Ammon's horn (tissue), 1 donor: ENCODE results near the gene KAZN.

ENCODE experiments used
- DNase-seq: peaks from one replicate; pipeline ENCODE4 v3.0.0-alpha.2; 2016; ENCODE audit warnings: low spot score

The KAZN gene

DNA sequence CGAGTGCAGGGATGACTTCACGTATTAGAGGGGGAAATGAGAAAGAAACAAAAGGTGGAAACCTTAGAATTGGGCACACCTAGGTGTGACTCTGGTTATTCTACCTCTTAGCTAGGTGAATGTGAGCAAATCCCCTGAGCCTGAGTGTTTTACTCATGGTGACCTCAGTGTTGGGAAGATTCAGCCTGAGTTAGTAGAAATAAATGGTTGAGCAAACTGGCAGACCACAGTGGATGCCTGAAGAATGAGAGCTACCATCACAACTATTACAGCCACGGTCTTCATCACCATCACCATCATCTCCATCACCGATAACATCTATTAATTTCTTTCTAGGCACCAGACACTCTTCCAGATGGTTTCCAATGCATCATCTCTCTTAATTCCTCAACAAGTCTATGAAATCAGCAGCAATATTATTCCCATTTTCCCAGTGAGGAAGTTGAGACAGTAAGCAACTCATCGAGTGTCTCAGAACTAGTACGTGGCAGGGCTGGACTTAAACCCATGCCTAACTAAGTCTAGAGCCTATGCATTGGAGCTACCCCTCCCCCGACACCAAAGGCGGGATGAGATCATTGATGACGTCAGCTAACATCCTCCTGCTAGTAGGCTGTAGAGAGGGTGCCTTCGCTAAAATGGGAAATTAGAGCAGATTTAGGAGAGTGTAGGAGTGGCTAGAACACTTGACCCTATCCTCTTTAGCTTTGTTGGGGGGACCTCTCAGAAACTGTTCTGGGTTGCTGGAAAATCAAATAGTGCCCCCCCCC is 7.9 kb upstream of the KAZN start:
- DNase-seq = no peak

- no peak for DNase-seq
Observed at GRCh38 chr1:14591600-14591999, 6.9 kb upstream of the KAZN start.

DNA sequence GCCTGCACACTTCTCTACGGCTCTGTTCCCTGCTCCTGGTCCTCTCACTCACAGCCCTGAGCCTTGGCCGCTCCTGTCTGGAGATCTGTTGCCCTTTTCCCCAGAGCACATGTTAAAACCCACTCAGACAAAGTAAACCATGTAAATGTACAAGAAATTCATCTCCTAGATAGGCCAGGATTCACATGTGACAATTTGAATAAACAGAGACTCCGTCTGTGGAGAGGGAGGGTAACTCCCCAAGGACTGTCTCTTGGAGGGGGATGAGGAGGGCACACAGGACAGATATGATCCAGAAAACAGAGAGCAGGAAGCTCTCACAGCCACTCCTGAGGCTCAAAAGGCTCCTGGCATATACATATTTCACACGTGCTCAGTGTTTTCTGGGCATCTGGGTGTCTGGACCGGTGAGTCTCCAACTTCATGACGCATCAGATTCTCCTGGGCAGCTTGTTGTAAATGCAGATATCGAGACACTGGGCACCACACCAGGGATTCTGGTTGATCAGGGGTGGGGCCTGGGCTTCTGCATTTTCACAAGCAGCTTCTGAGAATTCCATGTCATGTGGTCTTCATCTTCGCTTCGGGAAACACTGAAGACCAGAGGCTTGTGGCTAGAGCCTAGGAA is 6.4 kb upstream of the KAZN start:
- no peak for DNase-seq

DNA sequence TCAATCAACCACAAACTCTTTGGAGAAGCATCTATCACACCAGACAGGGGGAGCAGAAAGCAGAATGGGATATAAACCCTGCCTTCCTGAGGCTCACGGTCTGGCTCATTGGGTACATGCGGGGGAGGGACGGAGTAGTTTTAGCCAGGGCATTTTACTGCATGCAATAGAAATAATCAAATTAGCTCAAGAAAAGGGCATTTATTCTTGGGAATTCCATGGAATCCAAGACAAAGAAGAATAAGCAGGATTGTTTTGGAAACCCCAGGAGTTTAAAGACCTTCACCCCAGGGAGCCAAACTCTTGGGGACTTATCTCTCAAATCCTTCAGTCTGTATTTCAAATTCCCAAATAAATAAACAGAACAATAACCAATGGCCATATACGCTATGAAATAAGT is 5.2 kb upstream of the KAZN start:
- DNase-seq = no peak

GRCh38 chr1:14594045-14594444 is 4.4 kb upstream of the KAZN start:
- DNase-seq = no peak

DNA sequence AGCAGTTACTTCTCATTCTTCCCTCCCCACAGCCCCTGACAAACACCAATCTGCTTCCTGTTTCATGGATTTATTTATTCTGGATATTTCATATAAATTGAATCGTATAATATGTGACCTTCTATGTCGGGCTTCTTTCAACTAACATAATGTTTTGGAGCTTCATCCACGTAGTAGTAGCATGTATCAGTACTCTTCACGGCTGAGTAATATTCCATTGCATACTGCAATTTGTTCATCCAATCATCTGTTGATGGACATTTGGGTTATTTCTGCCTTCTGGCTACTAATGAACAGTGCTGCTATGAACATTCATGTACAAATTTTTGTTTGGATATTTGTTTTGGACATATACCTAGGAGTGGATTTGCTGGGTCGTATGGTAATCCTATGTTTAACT is 1.9 kb upstream of the KAZN start:
- DNase-seq = no peak

GRCh38 chr1:14597343-14598006 is 1.0 kb upstream of the KAZN start:
- no peak for DNase-seq

DNA sequence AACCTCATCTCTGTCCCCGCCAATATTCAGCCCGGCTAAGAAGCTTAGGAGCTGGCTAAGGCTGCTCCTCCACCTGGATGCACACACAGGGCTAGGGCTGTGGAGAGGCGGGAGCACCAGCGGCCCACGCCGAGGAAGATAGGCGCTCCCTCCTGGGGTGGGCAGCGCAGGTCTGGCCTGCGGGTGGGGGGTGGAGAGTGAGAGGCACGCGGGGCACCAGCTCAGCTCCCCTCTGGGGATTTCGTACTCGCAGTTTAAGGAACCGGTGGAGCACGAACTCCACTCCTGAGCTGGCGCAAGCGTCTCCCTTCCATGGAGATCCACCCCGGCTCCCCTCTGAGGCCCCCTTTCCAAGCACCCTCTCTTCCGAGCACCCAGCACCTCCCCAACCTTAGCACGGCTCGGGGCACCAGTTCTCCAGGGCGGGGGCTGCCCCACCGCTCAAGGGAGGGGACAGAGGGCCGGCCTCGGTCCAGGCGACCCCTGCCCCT is 433 bp upstream of the KAZN start:
- no peak for DNase-seq

GRCh38 chr1:14599183-14599791 is 802 bp downstream of the KAZN start:
- peak; percentile 25 for DNase-seq

DNA sequence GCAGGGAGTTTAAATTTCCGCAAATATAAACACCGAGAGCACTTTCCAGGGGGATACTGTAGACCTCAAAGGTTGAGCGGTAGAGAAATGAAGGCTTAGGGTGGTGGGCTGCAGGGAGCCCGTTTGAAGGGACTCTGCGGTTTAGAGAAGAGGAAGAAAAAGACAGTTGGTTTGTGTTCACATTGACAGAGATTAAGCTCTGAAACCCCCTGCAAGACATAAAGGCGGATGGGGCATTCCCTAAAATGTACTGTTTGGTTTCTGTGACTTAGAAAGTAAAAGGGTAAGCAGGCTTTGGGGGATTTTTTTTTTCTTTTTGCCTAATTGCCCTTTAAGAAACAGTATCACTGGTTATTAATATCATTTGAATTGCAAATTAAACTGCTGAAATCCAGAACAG is 1.3 kb downstream of the KAZN start:
- no peak for DNase-seq

DNA sequence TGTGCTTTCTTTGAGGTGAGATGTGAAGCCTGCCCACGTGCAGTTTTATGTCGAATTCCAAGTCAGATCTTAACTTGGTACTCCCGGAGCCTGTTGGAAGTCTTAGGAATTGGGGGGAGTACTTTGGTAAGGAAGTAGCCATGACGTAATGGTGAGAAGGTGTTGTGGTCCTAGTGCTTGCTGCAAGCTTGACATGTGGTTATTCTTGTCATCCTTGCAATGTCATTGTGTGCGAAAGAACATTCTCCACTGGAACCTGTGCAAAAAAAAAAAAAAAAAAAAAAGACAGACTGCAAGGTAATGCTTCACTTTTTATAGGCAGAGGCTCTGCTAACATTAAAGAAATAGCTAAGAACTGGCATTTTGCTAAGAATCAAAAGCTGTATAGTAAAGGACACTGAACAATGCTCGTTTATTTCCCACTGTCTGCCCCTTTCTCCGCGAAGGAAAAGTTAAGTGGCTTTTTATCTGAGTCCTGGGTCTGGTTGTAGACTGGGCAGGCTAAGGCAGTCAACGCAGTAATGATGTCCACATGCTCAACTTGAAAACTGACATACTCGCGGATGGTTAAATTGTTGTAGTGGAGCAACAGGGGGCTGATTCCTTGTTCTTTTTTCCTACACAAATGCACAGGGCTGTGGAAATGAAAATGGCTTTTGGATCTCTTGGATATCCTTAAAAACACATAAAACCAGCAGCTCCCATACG is 2.1 kb downstream of the KAZN start:
- DNase-seq = no peak

- DNase-seq = peak; percentile 69
Observed at GRCh38 chr1:14602136-14602535, 3.7 kb downstream of the KAZN start.

- no peak for DNase-seq
Observed at GRCh38 chr1:14603645-14604044, 5.2 kb downstream of the KAZN start.

DNA sequence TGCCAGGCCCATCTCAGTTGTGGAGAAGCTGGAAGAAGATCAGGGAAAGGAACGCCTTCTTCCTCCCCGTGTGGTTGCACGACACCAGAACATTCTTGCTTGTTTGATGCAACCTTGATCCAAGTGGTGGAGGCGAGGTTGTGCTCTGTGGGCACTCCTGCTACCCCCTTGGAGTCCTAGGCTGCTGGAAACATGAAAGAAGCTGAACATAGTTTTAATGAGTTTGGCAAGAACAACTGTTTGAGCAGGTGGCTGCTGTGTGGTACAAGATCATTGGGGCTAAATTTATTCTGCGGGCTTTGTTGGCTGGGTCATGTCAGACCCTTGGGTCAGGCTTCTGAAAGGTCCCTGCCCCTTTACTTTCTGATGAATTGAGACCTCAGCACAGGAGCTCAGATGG is 5.9 kb downstream of the KAZN start:
- DNase-seq = no peak

- DNase-seq = no peak
Observed at GRCh38 chr1:14605945-14606344, 7.5 kb downstream of the KAZN start.

DNA sequence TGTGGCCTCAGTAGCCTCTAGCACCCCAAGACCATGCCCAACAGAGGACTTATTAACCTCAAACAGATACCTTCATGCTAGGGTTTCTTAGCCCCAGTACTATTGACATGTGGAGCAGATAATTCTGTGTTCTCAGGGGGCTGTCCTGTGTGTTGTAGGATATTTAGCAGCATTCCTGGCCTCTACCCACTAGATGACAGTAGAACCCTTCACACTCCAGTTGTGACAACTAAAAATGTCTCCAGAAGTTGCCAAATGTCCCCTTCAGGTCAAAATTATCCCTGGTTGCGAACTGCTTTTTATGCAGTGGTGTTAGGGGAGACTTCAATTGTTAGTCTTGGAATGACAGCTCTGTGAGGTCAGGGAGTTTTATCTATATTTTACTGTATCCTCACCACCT is 8.1 kb downstream of the KAZN start:
- DNase-seq = peak; percentile 34

GRCh38 chr1:14607295-14607694 is 8.8 kb downstream of the KAZN start:
- peak; percentile 16 for DNase-seq

GRCh38 chr1:14608308-14608707 is 9.8 kb downstream of the KAZN start:
- DNase-seq = no peak

DNA sequence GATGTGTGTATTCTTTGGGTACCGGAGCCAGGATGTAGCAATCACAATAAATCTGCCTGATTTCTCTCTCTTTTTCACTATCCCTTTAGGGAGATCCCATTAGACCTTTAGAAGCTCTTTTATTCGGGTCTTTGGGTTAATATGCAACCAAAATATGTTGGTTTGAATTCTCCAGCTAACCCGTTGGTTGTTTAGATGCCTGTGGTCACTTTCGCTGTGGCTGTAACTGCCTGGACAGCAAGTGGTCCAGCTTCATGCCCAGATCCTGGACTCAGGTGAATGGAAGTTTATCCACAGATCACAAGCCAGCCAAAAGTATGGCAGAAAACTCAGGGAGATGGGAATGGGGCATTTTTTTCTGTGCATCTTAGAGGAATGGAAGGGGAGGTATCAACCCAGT is 12.3 kb downstream of the KAZN start:
- no peak for DNase-seq

DNA sequence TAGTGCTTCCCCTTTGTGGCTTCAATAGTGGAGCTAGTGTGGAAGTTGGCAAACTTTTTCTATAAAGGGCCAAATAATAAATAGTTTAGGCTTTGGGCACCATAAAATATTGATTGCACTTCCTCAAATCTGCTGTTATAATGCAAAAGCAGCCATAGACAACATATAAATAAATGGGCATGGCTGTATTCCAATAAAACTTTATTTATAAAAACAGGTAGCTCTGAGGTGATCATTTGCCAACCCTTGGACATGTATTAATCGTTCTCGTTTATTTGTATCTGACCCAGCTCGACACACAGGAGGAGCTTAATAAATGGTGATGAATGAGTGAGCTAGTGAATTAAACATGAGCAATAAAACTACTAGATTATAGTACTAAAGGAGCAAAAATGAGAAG is 13.3 kb downstream of the KAZN start:
- DNase-seq = no peak

- no peak for DNase-seq
Observed at GRCh38 chr1:14612256-14612655, 13.8 kb downstream of the KAZN start.

- DNase-seq = peak; percentile 25
Observed at GRCh38 chr1:14613926-14614325, 15.4 kb downstream of the KAZN start.
